HCT116 (cell line): ENCODE data around the gene CPEB2.

Experiments used
- CBX3 ChIP-seq: IDR thresholded peaks from 2 replicates; pipeline ENCODE4 v1.6.1; 2012; ENCODE audit warnings: low read depth
- ELF1 ChIP-seq: IDR thresholded peaks from 2 replicates; pipeline ENCODE4 v1.6.1; 2012; ENCODE audit warnings: low read depth, borderline replicate concordance
- EZH2 ChIP-seq: fragments of 200-600 bp; sonication (generic); IDR thresholded peaks from 2 replicates; pipeline ENCODE4 v1.6.1; 2017; ENCODE audit warnings: antibody characterized with exemption, mixed run types
- JUND ChIP-seq: IDR thresholded peaks from 2 replicates; pipeline ENCODE4 v1.6.1; 2012
- MAX ChIP-seq: IDR thresholded peaks from 2 replicates; pipeline ENCODE4 v1.6.1; 2012
- POLR2A ChIP-seq: IDR thresholded peaks from 2 replicates; pipeline ENCODE4 v1.7.0; 2011; ENCODE audit warnings: borderline replicate concordance; ENCODE audit not compliant: insufficient read depth, insufficient read length; ENCODE audit errors: extremely low read depth
- POLR2AphosphoS5 ChIP-seq: IDR thresholded peaks from 2 replicates; pipeline ENCODE4 v1.6.1; 2011; ENCODE audit warnings: mild to moderate bottlenecking, low read depth, low read length, moderate library complexity
- RAD21 ChIP-seq: IDR thresholded peaks from 2 replicates; pipeline ENCODE4 v1.6.1; 2012; ENCODE audit warnings: low read depth, mild to moderate bottlenecking
- REST ChIP-seq: IDR thresholded peaks from 2 replicates; pipeline ENCODE4 v1.6.1; 2012; ENCODE audit warnings: low read depth
- SP1 ChIP-seq: IDR thresholded peaks from 2 replicates; pipeline ENCODE4 v1.6.1; 2012; ENCODE audit warnings: low read depth
- SRF ChIP-seq: IDR thresholded peaks from 2 replicates; pipeline ENCODE4 v1.6.1; 2012; ENCODE audit warnings: low read depth
- YY1 ChIP-seq: IDR thresholded peaks from 2 replicates; pipeline ENCODE4 v1.6.1; 2011; ENCODE audit warnings: low read length, low read depth, moderate library complexity, mild to moderate bottlenecking; ENCODE audit not compliant: insufficient replicate concordance; ENCODE audit errors: extremely low read depth
- ZNF274 ChIP-seq: fragments of 200-500 bp; sonication (Bioruptor generic); IDR thresholded peaks from 2 replicates; pipeline ENCODE4 v1.6.1; 2014; ENCODE audit warnings: mild to moderate bottlenecking, low read depth, low read length, inconsistent platforms
- TF ChIP-seq, protein P1 (sequence below), 3 experiments: fragments of 200-600 bp in 1 of 3; sonication (generic) in 1 of 3; IDR thresholded peaks in 2 of 3; conservative IDR thresholded peaks in 1 of 3; 2 replicates each; pipeline ENCODE4 v1.5.1; 2012 to 2017; ENCODE audit warnings: low read depth in 2 of 3, low read length in 2 of 3, antibody characterized with exemption in 1 of 3, borderline replicate concordance in 1 of 3, control low read depth in 1 of 3, mild to moderate bottlenecking in 1 of 3, mixed read lengths in 1 of 3, mixed run types in 1 of 3, moderate library complexity in 1 of 3; ENCODE audit not compliant: insufficient read depth in 1 of 3

GRCh38 chr4:15031993-15032675 lies 29.9 kb downstream of the CPEB2 start:
- TF ChIP-seq POLR2A (no peak), REST (no peak), EZH2 (no peak), POLR2AphosphoS5 (no peak), SP1 (no peak), RAD21 (no peak), MAX (no peak), SRF (no peak), YY1 (no peak), JUND (no peak), ZNF274 (no peak), CBX3 (no peak), ELF1 (no peak)
- TF ChIP-seq, protein P1, sequence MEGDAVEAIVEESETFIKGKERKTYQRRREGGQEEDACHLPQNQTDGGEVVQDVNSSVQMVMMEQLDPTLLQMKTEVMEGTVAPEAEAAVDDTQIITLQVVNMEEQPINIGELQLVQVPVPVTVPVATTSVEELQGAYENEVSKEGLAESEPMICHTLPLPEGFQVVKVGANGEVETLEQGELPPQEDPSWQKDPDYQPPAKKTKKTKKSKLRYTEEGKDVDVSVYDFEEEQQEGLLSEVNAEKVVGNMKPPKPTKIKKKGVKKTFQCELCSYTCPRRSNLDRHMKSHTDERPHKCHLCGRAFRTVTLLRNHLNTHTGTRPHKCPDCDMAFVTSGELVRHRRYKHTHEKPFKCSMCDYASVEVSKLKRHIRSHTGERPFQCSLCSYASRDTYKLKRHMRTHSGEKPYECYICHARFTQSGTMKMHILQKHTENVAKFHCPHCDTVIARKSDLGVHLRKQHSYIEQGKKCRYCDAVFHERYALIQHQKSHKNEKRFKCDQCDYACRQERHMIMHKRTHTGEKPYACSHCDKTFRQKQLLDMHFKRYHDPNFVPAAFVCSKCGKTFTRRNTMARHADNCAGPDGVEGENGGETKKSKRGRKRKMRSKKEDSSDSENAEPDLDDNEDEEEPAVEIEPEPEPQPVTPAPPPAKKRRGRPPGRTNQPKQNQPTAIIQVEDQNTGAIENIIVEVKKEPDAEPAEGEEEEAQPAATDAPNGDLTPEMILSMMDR (IDR thresholded peaks at IDR 0.05 in 2 of 3, conservative IDR thresholded peaks at IDR 0.05 in 1 of 3; ENCODE audit: borderline replicate concordance in 1 of 3, insufficient read depth in 1 of 3, low read depth in 2 of 3, low read length in 2 of 3) = no peak
